GM19099 (cell line): Measurements from ENCODE around the gene PLXDC2.

Experiments used
- POLR2A ChIP-seq: IDR thresholded peaks from 3 replicates; pipeline ENCODE4 v1.6.1; 2011; ENCODE audit warnings: low read depth; ENCODE audit not compliant: insufficient read length; ENCODE audit errors: extremely low read depth

The PLXDC2 gene

GRCh38 chr10:20330246-20330645 is 514.0 kb downstream of the PLXDC2 start:
- TF ChIP-seq POLR2A, result no peak

- no peak for TF ChIP-seq POLR2A
Measured at GRCh38 chr10:20334559-20334958, 518.3 kb downstream of the PLXDC2 start.
